OCI-LY3 (cell line): ENCODE measurements around the gene NKRF.
A peak's percentile ranks its signal among the peaks of the same experiment; 100 is the strongest.

ENCODE experiments used
- H2AFZ ChIP-seq: fragments of 200-600, 300-600 bp; shearing (Covaris generic); 2 replicates; pipeline ENCODE4 v1.6.0; 2014; ENCODE audit warnings: antibody characterized with exemption, low read depth, low read length
- H3K27ac ChIP-seq: fragments of 200-600, 300-600 bp; sonication (generic); 2 replicates; pipeline ENCODE4 v1.5.1; 2014; ENCODE audit warnings: mild to moderate bottlenecking, low read length, moderate library complexity, mixed read lengths
- H3K27me3 ChIP-seq: fragments of 200-600, 300-600 bp; sonication (generic); 2 replicates; pipeline ENCODE4 v1.6.1; 2014; ENCODE audit warnings: low read depth, low read length, mixed read lengths
- H3K36me3 ChIP-seq: fragments of 200-600, 300-600 bp; sonication (generic); replicated peaks from 2 replicates; pipeline ENCODE3; 2014; ENCODE audit warnings: low read depth, low read length, mixed read lengths
- H3K4me1 ChIP-seq: fragments of 300-600, 200-600 bp; sonication (generic); 2 replicates; pipeline ENCODE4 v1.6.1; 2014; ENCODE audit warnings: low read length, mixed read lengths
- H3K4me2 ChIP-seq: fragments of 200-600, 300-600 bp; sonication (generic); 2 replicates; pipeline ENCODE4 v1.6.1; 2014; ENCODE audit warnings: low read length, mixed read lengths
- H3K4me3 ChIP-seq: fragments of 300-600, 200-600 bp; sonication (generic); 2 replicates; pipeline ENCODE4 v1.5.1; 2014; ENCODE audit warnings: antibody characterized with exemption, mild to moderate bottlenecking, low read length, moderate library complexity
- H3K79me2 ChIP-seq: fragments of 300-600, 200-600 bp; shearing (Covaris generic); 2 replicates; pipeline ENCODE4 v1.6.1; 2014; ENCODE audit warnings: mild to moderate bottlenecking, low read length, mixed read lengths
- H3K9ac ChIP-seq: fragments of 300-600, 200-600 bp; shearing (Covaris generic); 2 replicates; pipeline ENCODE4 v1.6.0; 2014; ENCODE audit warnings: mild to moderate bottlenecking, low read length, moderate library complexity
- H3K9me3 ChIP-seq: fragments of 200-600, 300-600 bp; shearing (Covaris generic); 2 replicates; pipeline ENCODE4 v1.6.1; 2014; ENCODE audit warnings: low read length, mixed read lengths; ENCODE audit not compliant: insufficient read depth
- H4K20me1 ChIP-seq: fragments of 200-600, 300-600 bp; sonication (generic); 2 replicates; pipeline ENCODE4 v1.6.1; 2016; ENCODE audit warnings: low read length, mixed read lengths; ENCODE audit not compliant: insufficient read depth
- CTCF ChIP-seq: fragments of 200-600, 300-600 bp; sonication (generic); IDR thresholded peaks from 2 replicates; pipeline ENCODE4 v1.5.1; 2014; ENCODE audit warnings: antibody characterized with exemption, low read length, low read depth
- EZH2phosphoT487 ChIP-seq: fragments of 200-600 bp; shearing (Covaris generic); IDR thresholded peaks from 2 replicates; pipeline ENCODE4 v1.6.1; 2018; ENCODE audit warnings: antibody characterized with exemption, mixed run types, low read depth

NKRF gene

GRCh38 chrX:119605464-119606279 is 552 bp downstream of the NKRF start:
- Histone ChIP-seq H4K20me1 (peaks cover 34% of the 10 kb centered on the region), H3K9ac (peak overlapping the region; percentile 100), H3K27ac (peak overlapping the region; percentile 77), H3K9me3 (no peaks in the 10 kb centered on the region), H3K4me3 (peak overlapping the region; percentile 99), H3K4me2 (peak overlapping the region; percentile 93), H3K27me3 (0 out of 2 replicates have a peak, but pooled peaks cover 9% of the 10 kb centered on the region), H3K79me2 (peaks cover 56% of the 10 kb centered on the region), H3K36me3 (peaks cover 11% of the 10 kb centered on the region), H2AFZ (peak overlapping the region; percentile 46; the same call in 1 of the 2 replicates), H3K4me1 (peaks cover 37% of the 10 kb centered on the region)
- TF ChIP-seq EZH2phosphoT487 (no peak), CTCF (no peak)

GRCh38 chrX:119604766-119605463 is 1.3 kb downstream of the NKRF start:
- Histone ChIP-seq H3K4me2 (peak overlapping the region; percentile 93), H3K4me1 (peaks cover 36% of the 10 kb centered on the region), H3K79me2 (peaks cover 64% of the 10 kb centered on the region), H3K36me3 (peaks cover 11% of the 10 kb centered on the region), H3K9me3 (no peaks in the 10 kb centered on the region), H3K27ac (peak overlapping the region; percentile 77), H3K4me3 (peak overlapping the region; percentile 99), H3K27me3 (0 out of 2 replicates have a peak, but pooled peaks cover 9% of the 10 kb centered on the region), H4K20me1 (peaks cover 34% of the 10 kb centered on the region), H2AFZ (no peak overlapping the region), H3K9ac (peak overlapping the region; percentile 100)
- no peak for TF ChIP-seq CTCF

DNA sequence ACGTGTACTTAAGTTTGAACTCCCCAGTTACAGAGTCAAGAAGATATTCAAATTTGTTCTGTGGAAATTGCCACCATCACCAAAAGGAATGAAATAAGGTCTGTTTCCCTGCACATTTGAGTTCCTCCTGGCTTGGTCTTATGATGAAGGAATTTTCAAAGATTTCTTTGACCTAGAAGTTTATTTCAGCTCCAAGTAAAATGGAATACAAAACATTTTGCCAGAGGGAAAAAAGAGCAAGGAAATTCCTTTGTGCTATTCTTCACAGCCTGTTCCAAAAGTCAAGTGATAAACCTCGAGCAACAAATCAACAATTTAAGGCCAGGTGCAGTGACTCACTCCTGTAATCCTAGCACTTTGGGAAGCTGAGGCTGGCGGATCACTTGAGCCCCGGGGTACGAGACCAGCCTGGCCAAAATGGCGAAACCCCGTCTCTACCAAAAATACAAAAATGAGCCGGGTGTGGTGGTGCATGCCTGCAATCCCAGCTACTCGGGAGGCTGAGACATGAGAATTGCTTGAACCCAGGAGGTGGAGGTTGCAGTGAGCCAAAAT is 3.4 kb downstream of the NKRF start:
- H3K4me3 ChIP-seq, result no peak overlapping the region
- peaks cover 11% of the 10 kb centered on the region for H3K36me3 ChIP-seq
- H3K79me2 ChIP-seq, result peaks cover 81% of the 10 kb centered on the region
- H2AFZ ChIP-seq, result no peak overlapping the region
- H3K4me2 ChIP-seq, result peak overlapping the region; percentile 51
- H3K27me3 ChIP-seq, result no peaks in the 10 kb centered on the region
- peaks cover 34% of the 10 kb centered on the region for H4K20me1 ChIP-seq
- peaks cover 33% of the 10 kb centered on the region for H3K4me1 ChIP-seq
- 0 out of 2 replicates have a peak overlapping the region, but pooled peaks have one; percentile 19 for H3K27ac ChIP-seq
- no peak for TF ChIP-seq EZH2phosphoT487
- H3K9me3 ChIP-seq, result no peaks in the 10 kb centered on the region
- no peak overlapping the region for H3K9ac ChIP-seq

DNA sequence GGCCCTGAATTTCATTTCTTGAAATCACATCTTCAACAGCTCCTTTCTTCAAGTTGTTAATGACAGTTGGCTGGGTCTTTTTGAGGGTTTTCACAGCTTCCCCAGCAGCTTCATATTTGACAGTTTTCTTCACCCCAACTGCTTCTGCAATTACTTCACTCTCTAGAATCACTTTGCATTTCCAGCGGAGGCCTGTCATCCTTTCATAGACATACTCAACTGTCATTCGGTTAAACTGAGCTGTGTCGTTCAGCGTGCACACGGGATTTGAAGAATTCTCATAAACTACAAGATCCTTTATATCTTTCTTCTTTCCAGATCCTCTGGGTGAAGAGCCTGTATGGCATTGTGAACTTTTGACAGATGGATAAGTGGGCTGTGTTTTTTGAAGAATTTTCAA is 16.4 kb downstream of the NKRF start:
- Histone ChIP-seq H3K9ac (no peak overlapping the region), H3K4me1 (no peaks in the 10 kb centered on the region), H3K27ac (no peak overlapping the region), H3K4me2 (no peak overlapping the region), H2AFZ (no peak overlapping the region), H3K36me3 (peaks cover 39% of the 10 kb centered on the region), H3K4me3 (no peak overlapping the region), H3K27me3 (no peaks in the 10 kb centered on the region), H3K9me3 (no peaks in the 10 kb centered on the region), H4K20me1 (no peaks in the 10 kb centered on the region), H3K79me2 (peaks cover 29% of the 10 kb centered on the region)
- TF ChIP-seq EZH2phosphoT487, result no peak
- no peak for TF ChIP-seq CTCF
